DND-41 (cell line): ENCODE data around the gene LSG1.

Source experiments
- ATAC-seq: fragments of 200-7000 bp; cut with Tn5 transposase; 3 replicates; pipeline ENCODE4 v1.9.1; 2021; ENCODE audit warnings: low read depth; ENCODE audit not compliant: insufficient read depth
- DNase-seq: peaks from one replicate; pipeline ENCODE4 v3.0.0-alpha.2; 2020
- H2AFZ ChIP-seq: 2 replicates; pipeline ENCODE4 v1.6.0; 2012; ENCODE audit warnings: low read depth, low read length
- H3K27ac ChIP-seq: 2 replicates; pipeline ENCODE4 v1.5.1; 2012; ENCODE audit warnings: low read length, inconsistent platforms
- H3K27me3 ChIP-seq: fragments of 200-600 bp; sonication (generic); 2 replicates; pipeline ENCODE4 v1.6.0; 2012; ENCODE audit warnings: low read length, mild to moderate bottlenecking, inconsistent platforms; ENCODE audit not compliant: insufficient read depth, poor library complexity
- H3K36me3 ChIP-seq: 2 replicates; pipeline ENCODE4 v1.5.1; 2012; ENCODE audit warnings: low read length, inconsistent platforms; ENCODE audit not compliant: insufficient read depth
- H3K4me1 ChIP-seq: 2 replicates; pipeline ENCODE4 v1.5.1; 2012; ENCODE audit warnings: mild to moderate bottlenecking, low read length; ENCODE audit not compliant: insufficient read depth
- H3K4me2 ChIP-seq: 2 replicates; pipeline ENCODE4 v1.6.0; 2012; ENCODE audit warnings: mild to moderate bottlenecking, moderate library complexity, low read length, inconsistent platforms; ENCODE audit not compliant: insufficient read depth
- H3K4me3 ChIP-seq, 2 experiments: fragments of 200-600 bp in 1 of 2; shearing (Covaris generic) in 1 of 2; 2 replicates each; pipeline ENCODE4 v1.5.1; 2012 to 2016; ENCODE audit warnings: inconsistent platforms in 2 of 2, low read length in 2 of 2, mild to moderate bottlenecking in 2 of 2, low read depth in 1 of 2, moderate library complexity in 1 of 2
- H3K79me2 ChIP-seq: 2 replicates; pipeline ENCODE4 v1.6.0; 2012; ENCODE audit warnings: low read length, inconsistent platforms; ENCODE audit not compliant: insufficient read depth
- H3K9ac ChIP-seq: 2 replicates; pipeline ENCODE4 v1.6.0; 2012; ENCODE audit warnings: low read depth, mild to moderate bottlenecking, inconsistent platforms, low read length, moderate library complexity
- H3K9me3 ChIP-seq: 2 replicates; pipeline ENCODE4 v1.5.1; 2012; ENCODE audit warnings: low read length, moderate library complexity, mild to moderate bottlenecking, inconsistent platforms; ENCODE audit not compliant: insufficient read depth, severe bottlenecking
- H4K20me1 ChIP-seq: 2 replicates; pipeline ENCODE4 v1.6.0; 2012; ENCODE audit warnings: low read length; ENCODE audit not compliant: insufficient read depth
- EZH2 ChIP-seq: IDR thresholded peaks from 3 replicates; pipeline ENCODE4 v1.6.1; 2012; ENCODE audit warnings: borderline replicate concordance, low read depth, mild to moderate bottlenecking, moderate library complexity, low read length, inconsistent platforms; ENCODE audit not compliant: severe bottlenecking
- TF ChIP-seq, protein P1 (sequence below): IDR thresholded peaks from 2 replicates; pipeline ENCODE4 v1.5.1; 2012; ENCODE audit warnings: borderline replicate concordance, low read length, moderate library complexity, mild to moderate bottlenecking; ENCODE audit not compliant: poor library complexity, severe bottlenecking; ENCODE audit errors: extremely low read depth

Gene LSG1

DNA sequence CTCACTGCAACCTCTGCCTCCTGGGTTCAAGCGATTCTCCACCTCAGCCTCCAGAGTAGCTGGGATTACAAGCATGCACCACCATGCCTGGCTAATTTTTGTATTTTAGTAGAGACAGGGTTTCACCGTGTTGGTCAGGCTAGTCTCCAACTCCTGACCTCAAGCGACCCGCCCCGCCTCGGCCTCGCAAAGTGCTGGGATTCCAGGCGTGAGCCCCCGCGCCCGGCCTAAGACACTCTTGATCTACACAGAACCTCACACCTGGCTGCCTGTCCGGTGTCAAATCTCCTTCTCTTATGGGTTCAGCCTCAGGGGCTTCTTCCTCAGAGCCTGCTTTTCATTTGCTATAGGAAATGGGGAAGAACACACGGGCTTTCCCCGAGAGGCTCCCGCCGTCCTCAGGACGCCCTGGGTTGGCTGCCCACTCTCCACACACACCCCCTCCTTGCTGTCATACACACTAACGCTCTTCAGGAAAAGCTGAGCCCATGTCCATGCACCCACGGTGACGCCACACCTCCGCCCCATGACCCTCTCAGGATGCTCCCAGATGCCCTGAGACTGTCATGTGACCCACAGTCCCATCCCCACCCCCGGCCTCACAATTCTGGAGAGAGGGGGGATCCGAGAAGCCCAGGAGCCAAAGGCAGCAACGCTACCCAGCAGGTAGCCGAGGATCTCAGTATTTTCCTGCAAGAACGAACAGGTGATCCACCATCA lies 49.2 kb downstream of the LSG1 start:
- Histone ChIP-seq H3K9ac (no peak overlapping the region), H3K36me3 (peaks cover 55% of the 10 kb centered on the region), H3K27ac (no peak overlapping the region), H3K4me1 (no peaks in the 10 kb centered on the region), H2AFZ (no peak overlapping the region), H3K4me3 (no peak overlapping the region), H3K9me3 (no peaks in the 10 kb centered on the region), H3K79me2 (no peaks in the 10 kb centered on the region), H3K4me2 (no peak overlapping the region), H3K27me3 (no peaks in the 10 kb centered on the region), H4K20me1 (no peaks in the 10 kb centered on the region; the same call in 1 of the 2 replicates)
- DNase-seq = no peak
- no peak for ATAC-seq
- TF ChIP-seq, protein P1, sequence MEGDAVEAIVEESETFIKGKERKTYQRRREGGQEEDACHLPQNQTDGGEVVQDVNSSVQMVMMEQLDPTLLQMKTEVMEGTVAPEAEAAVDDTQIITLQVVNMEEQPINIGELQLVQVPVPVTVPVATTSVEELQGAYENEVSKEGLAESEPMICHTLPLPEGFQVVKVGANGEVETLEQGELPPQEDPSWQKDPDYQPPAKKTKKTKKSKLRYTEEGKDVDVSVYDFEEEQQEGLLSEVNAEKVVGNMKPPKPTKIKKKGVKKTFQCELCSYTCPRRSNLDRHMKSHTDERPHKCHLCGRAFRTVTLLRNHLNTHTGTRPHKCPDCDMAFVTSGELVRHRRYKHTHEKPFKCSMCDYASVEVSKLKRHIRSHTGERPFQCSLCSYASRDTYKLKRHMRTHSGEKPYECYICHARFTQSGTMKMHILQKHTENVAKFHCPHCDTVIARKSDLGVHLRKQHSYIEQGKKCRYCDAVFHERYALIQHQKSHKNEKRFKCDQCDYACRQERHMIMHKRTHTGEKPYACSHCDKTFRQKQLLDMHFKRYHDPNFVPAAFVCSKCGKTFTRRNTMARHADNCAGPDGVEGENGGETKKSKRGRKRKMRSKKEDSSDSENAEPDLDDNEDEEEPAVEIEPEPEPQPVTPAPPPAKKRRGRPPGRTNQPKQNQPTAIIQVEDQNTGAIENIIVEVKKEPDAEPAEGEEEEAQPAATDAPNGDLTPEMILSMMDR = no peak
- no peak for TF ChIP-seq EZH2

DNA sequence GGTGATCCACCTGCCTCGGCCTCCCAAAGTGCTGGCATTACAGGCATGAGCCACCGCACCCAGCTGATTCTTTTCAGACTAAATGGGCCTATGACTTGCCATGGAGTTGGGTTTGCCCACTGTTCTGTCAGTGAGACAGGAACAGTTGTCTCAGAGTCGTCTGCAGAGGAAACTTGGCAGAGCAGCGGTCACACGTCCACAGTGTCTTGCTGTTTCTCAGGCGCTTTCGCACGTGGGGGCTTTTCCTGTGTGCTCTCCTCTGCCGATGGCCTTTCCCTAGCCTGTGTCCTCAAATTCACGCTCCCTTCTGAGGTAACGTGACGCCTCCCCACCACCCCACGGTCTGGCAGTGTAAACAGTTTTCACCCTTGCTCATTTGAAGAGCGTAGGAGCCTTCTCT lies 50.0 kb downstream of the LSG1 start:
- H3K4me1 ChIP-seq = no peaks in the 10 kb centered on the region
- no peak for DNase-seq
- H2AFZ ChIP-seq = no peak overlapping the region
- no peak overlapping the region for H3K27ac ChIP-seq
- no peaks in the 10 kb centered on the region for H3K27me3 ChIP-seq
- no peaks in the 10 kb centered on the region for H3K79me2 ChIP-seq
- H3K4me3 ChIP-seq = no peak overlapping the region
- peaks cover 55% of the 10 kb centered on the region for H3K36me3 ChIP-seq
- H3K4me2 ChIP-seq = no peak overlapping the region
- TF ChIP-seq EZH2 = no peak
- TF ChIP-seq, protein P1 = no peak
- no peaks in the 10 kb centered on the region for H3K9me3 ChIP-seq
- no peaks in the 10 kb centered on the region; the same call in 1 of the 2 replicates for H4K20me1 ChIP-seq
- no peak overlapping the region for H3K9ac ChIP-seq
- no peak for ATAC-seq

DNA sequence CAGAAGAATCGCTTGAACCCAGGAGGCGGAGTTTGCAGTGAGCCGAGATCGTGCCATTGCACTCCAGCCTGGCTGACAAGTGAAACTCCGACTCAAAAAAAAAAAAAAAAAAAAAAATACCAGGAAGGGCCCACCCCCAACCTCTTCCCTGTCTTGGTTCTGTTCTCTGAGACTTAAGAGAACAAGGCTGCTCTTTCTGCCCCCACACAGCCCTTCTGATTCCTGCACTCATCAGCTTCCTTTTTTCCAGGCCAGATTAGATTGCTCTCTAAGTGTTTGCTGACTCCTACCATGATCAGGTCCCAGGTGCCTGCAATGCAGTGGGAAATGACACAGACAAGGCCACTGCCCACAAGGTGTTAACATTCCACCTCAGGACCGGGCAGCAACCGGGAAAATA lies 51.8 kb downstream of the LSG1 start:
- Histone ChIP-seq H3K27me3 (no peaks in the 10 kb centered on the region), H3K9ac (no peak overlapping the region), H3K9me3 (no peaks in the 10 kb centered on the region), H3K4me3 (no peak overlapping the region), H2AFZ (no peak overlapping the region), H3K79me2 (no peaks in the 10 kb centered on the region), H3K27ac (no peak overlapping the region), H4K20me1 (no peaks in the 10 kb centered on the region; the same call in 1 of the 2 replicates), H3K4me2 (no peak overlapping the region), H3K4me1 (no peaks in the 10 kb centered on the region), H3K36me3 (peaks cover 61% of the 10 kb centered on the region)
- ATAC-seq = no peak
- DNase-seq = no peak
- TF ChIP-seq, protein P1 = no peak
- no peak for TF ChIP-seq EZH2
